K562 (cell line): ENCODE results near the gene KLF13. TPM values are rescaled to one million over a fixed set of nuclear protein-coding genes. Genes with fewer than 3 reads are reported as not detected.

Experiments
- CEBPB ChIP-seq: fragments of 450-650 bp; IDR thresholded peaks from 2 replicates; pipeline ENCODE4 v1.6.1; 2016; ENCODE audit warnings: missing genetic modification characterization, missing compliant biosample characterization
- CTCFL ChIP-seq: IDR thresholded peaks from 2 replicates; pipeline ENCODE4 v1.6.1; 2011; ENCODE audit warnings: borderline replicate concordance, low read depth, mild to moderate bottlenecking, moderate library complexity, low read length; ENCODE audit not compliant: insufficient read depth, poor library complexity, severe bottlenecking
- EP300 ChIP-seq: IDR thresholded peaks from 2 replicates; pipeline ENCODE4 v1.6.1; 2012; ENCODE audit warnings: low read length, improper control_type of control experiment
- ETS1 ChIP-seq: conservative IDR thresholded peaks from 2 replicates; pipeline ENCODE4 v1.6.1; 2011; ENCODE audit warnings: low read depth, mild to moderate bottlenecking, low read length; ENCODE audit not compliant: control insufficient read depth
- ETV1 ChIP-seq: fragments of 450-650 bp; conservative IDR thresholded peaks from 2 replicates; pipeline ENCODE4 v1.6.1; 2016; ENCODE audit warnings: missing genetic modification characterization, control low read depth, low read depth, missing compliant biosample characterization
- GTF2B ChIP-seq: IDR thresholded peaks from 2 replicates; pipeline ENCODE4 v1.6.1; 2011; ENCODE audit not compliant: insufficient read length; ENCODE audit errors: extremely low read depth
- HDAC2 ChIP-seq: fragments of 450-650 bp; IDR thresholded peaks from 2 replicates; pipeline ENCODE4 v1.6.1; 2016; ENCODE audit warnings: mild to moderate bottlenecking
- HSF4 ChIP-seq: fragments of 250-450 bp; sonication (Bioruptor Pico); IDR thresholded peaks from 2 replicates; pipeline ENCODE4 v2.1.2; 2022; ENCODE audit warnings: mild to moderate bottlenecking, moderate library complexity, borderline replicate concordance
- SMARCC2 ChIP-seq: fragments of 450-650 bp; IDR thresholded peaks from 2 replicates; pipeline ENCODE4 v1.6.1; 2017; ENCODE audit warnings: antibody characterized with exemption, moderate library complexity, mild to moderate bottlenecking, low read depth
- SP1 ChIP-seq: sonication (generic); formaldehyde crosslinking; IDR thresholded peaks from 2 replicates; pipeline ENCODE4 v1.8.1; 2022; ENCODE audit warnings: mild to moderate bottlenecking, missing genetic modification reagents
- ZMIZ1 ChIP-seq, 2 experiments: fragments of 150-350 bp in 1 of 2; IDR thresholded peaks; 2 replicates each; pipeline ENCODE4 v1.6.1; 2012 to 2016; ENCODE audit warnings: low read depth in 2 of 2, low read length in 2 of 2, mild to moderate bottlenecking in 1 of 2, moderate library complexity in 1 of 2
- ZNF133 ChIP-seq: fragments of 250-450 bp; sonication (Bioruptor Pico); IDR thresholded peaks from 2 replicates; pipeline ENCODE4 v1.4.0; 2020; ENCODE audit warnings: mild to moderate bottlenecking
- ZNF175 ChIP-seq: fragments of 200-800 bp; sonication (Bioruptor generic); IDR thresholded peaks from 2 replicates; pipeline ENCODE4 v1.6.1; 2016; ENCODE audit warnings: low read depth, mild to moderate bottlenecking, missing genetic modification characterization, missing compliant biosample characterization
- ZNF518B ChIP-seq: fragments of 250-450 bp; sonication (Bioruptor Pico); IDR thresholded peaks from 2 replicates; pipeline ENCODE4 v1.5.0; 2021; ENCODE audit warnings: mild to moderate bottlenecking, moderate library complexity
- polyA plus RNA-seq, 8 experiments: library from polyadenylated mRNA; depleted of rRNA in 4 of 8; stranded (reverse) in 5 of 8; unstranded in 3 of 8; fragments of >200 nt; fragmentation: Nextera tagmentation in 2 of 8; fragmentation: Illumina TruSeq in 1 of 8; extraction: Ambion mirVana in 2 of 8; extraction: Trizol in 1 of 8; gene quantifications; 2 replicates each; pipeline versions ENCODE4 v1.2.1 to v1.2.3, GENCODE V29; 2011 to 2014; ENCODE audit warnings: inconsistent platforms in 1 of 8, missing spikeins in 1 of 8
- total RNA-seq, 7 experiments: library from RNA; depleted of rRNA in 6 of 7; stranded (reverse); fragments of >200 nt in 6 of 7; fragmentation: Illumina TruSeq in 2 of 7; extraction: Trizol in 2 of 7; gene quantifications; 2 replicates each; pipeline versions ENCODE4 v1.2.1 to v1.2.3, GENCODE V29; 2011 to 2021; ENCODE audit warnings: low replicate concordance in 1 of 7

The KLF13 gene
- total and polyA plus RNA-seq, 9 of the 15 experiments (the other 6 are each of a cell fraction or from before 2014, with no cell fraction given): 1.8 to 10.5 (median 4.8) TPM

- no peak for TF ChIP-seq ZNF175 (CRISPR knock-in tag)
- TF ChIP-seq ETS1: no peak; the same call in 1 of the 2 replicates
- no peak for TF ChIP-seq SMARCC2
- TF ChIP-seq ETV1 (tag): peak; percentile 63
- no peak for TF ChIP-seq ZNF133 (CRISPR knock-in tag)
- TF ChIP-seq ZMIZ1 (IDR thresholded peaks at IDR 0.05; ENCODE audit: low read depth in 2 of 2, low read length in 2 of 2): no peak
- TF ChIP-seq HSF4 (CRISPR knock-in tag): no peak
- TF ChIP-seq CTCFL: no peak
- no peak for TF ChIP-seq HDAC2
- TF ChIP-seq CEBPB (tag): peak; percentile 97
- TF ChIP-seq ZNF518B (CRISPR knock-in tag): no peak
- no peak for TF ChIP-seq SP1 (CRISPR knock-in tag)
- TF ChIP-seq GTF2B: no peak
- TF ChIP-seq EP300: no peak
Observed at GRCh38 chr15:31365655-31366127, 39.1 kb downstream of the KLF13 start (continued).
